HG03439 (cell line): ENCODE measurements around the gene WWC2.
"Not testable (repeated sequence)": the region's sequence is repeated elsewhere in the genome, so short reads cannot be mapped to it uniquely, and the experiment has no call there.

ENCODE experiments used
- ATAC-seq: cut with Tn5 transposase; IDR thresholded peaks from one replicate; pipeline ENCODE4 v1.9.1; 2021; ENCODE audit warnings: mild to moderate bottlenecking, moderate library complexity; ENCODE audit not compliant: unreplicated experiment

Gene WWC2

DNA sequence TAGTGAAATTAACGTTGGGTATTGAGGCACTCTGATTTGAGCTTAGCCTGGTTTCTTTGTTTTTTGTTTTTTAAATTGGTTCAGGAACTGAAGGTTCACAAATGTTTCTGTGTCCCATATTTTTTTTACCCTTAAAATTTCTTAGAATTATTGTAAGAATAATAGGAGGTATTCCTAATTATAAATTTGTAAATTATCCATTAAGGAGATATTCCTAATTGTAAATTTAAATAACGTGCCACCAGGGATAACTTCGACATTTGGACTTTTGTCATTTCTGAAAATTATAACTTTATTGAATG is 1.2 kb downstream of the WWC2 start:
- no peak for ATAC-seq

DNA sequence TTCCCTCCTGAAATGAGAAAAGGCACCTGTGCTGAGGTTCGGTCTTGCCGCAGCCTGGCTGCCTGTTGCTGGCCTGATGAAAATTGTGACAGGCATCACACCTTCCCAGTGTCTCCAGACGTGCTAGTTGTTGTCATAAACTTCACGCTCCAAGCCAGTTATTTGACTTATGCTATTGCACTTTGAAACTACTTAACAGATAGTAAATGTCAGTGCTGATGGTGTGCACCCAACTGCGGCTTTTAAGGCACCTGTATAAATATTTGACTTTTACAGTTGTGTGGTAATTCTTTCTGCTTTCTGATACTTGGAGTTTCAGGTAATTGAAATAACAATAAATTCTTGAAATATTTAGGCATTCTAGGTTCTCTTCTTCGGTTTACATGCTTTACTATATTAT is 1.8 kb downstream of the WWC2 start:
- no peak for ATAC-seq

DNA sequence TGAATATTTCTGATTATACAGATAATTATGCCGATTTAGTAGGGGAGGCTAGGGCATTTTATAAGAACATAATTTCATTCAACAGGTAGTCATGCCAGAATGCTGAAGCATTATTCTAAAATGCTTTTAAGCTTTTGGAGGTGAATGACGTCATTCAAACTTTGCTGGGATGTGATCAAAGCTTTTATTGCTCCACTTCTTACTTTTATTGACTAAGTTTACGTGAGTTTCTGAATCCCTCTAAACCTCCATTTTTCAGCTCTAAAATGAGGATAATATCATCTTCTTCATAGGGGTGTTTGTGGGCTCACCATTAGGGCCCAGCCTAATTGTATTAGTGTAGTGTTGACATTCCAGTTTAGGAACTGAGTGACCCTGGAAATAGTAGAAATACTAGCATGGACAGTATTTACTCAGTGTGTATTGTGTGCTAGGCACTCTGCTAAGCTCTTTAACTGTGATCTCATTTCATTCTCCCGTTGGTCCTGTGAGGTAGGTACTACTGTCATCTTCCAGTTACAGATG is 3.0 kb downstream of the WWC2 start:
- ATAC-seq, result no peak

DNA sequence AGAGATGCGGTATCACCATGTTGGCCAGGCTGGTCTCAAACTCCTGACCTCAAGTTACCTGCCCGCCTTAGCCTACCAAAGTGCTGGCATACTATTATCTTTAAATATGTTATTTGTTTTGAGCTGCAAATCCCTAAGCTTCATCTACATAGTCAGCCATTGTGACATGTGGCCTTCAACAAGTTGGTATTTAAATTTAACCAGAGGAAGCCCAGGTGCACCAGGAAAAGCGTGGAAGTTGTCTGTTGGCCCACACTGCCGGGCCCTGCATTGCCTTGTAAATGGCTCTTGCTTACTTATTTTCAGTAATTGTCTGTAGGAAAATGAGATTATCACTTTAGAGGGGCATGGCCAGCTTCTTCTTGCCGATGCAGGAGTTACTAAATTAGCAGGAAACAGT is 6.0 kb downstream of the WWC2 start:
- ATAC-seq, result no peak

DNA sequence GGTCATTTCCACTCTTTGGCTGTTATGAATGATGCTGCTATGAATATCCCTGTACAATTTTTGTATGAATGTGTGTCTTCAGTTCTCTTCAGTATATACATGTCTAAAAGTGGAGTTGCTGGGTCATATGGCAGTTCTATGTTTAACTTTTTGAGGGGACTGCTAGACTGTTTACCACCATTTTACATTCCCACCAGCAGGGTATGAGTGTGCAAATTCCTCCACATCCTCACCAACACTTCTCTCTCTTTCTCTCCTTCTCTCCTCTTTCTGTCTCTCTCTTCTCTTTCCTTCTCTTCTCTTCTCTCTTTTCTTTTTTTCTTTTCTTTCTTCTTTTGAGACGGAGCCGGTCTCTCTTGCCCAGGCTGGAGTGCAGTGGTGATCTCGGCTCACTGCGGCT is 7.8 kb downstream of the WWC2 start:
- ATAC-seq, result no peak

DNA sequence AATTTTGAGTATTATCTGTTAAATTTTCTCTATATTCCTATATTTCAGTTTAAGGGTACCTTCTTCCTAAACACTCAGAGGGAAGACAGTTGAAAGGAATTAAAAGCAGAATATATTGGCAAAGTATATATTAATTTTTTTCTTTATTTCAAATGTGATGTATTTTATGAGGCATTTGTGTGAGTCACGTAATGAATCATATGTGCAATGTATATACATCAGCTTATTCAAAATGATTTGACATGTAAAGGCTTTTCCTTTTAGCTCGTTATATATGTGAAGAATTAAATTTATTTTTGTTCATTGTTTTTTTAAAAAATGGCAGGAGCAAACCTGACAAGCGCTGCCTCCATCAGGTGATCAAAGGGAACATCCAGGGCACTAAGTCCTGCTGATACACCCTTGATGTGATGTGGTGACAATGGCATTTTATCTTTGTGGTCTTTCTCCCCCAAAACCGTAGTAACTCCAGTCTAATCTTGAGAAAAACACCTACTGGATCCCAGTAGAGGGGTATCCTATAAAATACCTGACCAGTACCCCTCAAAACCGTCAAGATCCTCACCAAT is 8.9 kb downstream of the WWC2 start:
- no peak for ATAC-seq

DNA sequence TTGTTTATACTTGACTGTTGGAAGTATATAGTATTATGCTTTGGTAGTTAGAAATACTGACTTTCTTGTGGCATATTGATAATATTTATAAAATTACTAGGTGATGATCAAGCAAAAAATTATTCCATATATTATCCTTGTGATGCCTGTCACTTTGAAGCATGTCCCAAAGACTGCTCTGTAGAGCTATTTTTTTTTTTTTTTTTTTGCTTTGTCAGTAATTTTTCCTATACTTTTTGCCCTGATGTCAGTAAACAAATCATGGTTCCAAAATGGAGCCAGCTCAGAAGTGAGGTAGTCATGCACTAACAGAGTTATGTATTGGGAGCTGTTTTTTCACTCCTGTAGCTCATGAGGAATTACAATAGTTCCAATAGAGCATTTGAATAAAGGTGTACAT is 11.2 kb downstream of the WWC2 start:
- no peak for ATAC-seq

DNA sequence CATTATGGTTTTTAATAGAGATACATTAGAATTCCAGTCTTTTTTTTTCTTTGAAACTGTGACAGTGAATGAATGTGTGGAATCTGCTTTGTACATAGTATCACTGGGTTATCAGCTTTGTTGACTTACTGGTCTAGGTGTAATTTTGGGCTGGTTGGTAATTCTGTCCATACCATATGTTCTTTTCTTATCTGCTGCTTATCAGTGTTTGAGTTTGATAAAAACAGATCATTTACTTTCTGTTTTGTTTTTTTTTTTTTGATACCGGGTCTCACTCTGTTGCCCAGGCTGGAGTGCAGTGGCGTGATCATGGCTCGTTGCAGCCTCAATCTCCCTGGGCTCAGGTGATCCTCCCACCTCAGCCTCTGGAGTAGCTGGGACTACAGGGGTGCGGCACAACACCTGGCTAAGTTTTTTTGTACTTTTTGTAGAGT is 12.4 kb downstream of the WWC2 start:
- no peak for ATAC-seq

DNA sequence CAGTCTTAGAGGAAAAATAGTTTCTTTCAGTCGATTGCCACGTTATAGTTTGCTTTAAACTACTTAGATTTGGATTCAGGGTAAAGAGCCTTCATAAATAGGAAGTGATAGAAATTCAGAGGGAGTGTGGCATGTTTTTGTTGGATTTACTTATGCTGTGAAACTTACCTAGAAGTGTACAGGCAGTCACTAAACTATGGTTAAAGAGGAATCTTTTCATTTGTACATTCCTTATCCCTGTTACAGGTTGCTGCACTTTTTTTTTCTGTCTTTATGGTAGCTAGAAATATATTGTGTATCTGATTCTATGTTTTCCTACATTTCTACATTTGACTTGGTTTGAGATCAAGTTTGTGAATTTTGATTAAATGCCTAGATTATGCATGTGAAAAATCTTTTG is 19.1 kb downstream of the WWC2 start:
- ATAC-seq, result no peak

DNA sequence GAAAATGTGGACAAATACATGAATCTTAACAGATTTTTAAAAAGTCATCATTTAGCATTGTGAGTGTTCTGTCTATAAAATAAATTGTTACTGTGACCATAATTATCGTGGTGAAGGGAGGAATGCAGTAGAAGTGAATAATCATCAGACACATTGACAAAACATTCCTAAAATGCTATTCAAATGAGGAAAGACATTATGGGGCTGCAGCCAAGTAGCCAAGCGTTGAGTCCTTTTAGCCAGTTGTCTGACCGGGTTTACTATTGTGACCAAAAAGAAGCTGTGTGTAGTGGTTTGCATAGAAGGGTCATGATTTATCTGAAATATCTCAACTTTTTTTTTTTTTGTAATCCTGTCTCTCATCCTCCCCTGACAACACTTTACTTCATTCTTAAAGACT is 19.5 kb downstream of the WWC2 start:
- no peak for ATAC-seq

DNA sequence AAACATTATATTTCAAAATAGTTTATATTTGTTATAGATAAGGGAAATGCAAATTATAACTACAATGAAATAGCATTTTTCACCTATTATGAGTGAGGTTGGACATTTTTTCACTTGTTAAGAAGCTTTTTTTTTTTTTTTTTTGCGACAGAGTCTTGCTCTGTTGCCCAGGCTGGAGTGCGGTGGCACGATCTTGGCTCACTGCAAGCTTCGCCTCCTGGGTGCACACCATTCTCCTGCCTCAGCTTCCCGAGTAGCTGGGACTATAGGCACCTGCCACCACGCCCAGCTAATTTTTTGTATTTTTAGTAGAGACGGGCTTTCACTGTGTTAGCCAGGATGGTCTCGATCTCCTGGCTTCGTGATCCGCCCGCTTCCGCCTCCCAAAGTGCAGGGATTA is 22.6 kb downstream of the WWC2 start:
- ATAC-seq, result not testable (repeated sequence)

DNA sequence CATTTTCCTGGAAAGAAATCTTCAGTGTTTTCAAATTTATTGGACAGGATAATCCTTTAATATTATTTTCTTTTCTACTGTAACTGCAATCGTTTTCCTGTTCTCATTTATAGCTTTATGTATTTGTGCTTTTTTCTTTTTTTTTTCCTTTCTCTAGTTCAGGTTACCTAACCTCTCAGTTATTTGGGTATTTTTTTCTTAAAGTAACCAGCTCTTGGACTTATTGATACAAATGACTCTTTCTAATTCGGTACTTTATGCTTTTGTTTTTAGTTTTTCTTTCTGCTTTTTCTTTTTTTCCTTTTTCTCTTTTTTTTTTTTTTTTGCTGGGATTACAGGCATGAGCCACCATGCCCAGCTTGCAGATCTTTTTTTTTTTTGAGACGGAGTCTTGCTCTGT is 25.2 kb downstream of the WWC2 start:
- no peak for ATAC-seq

DNA sequence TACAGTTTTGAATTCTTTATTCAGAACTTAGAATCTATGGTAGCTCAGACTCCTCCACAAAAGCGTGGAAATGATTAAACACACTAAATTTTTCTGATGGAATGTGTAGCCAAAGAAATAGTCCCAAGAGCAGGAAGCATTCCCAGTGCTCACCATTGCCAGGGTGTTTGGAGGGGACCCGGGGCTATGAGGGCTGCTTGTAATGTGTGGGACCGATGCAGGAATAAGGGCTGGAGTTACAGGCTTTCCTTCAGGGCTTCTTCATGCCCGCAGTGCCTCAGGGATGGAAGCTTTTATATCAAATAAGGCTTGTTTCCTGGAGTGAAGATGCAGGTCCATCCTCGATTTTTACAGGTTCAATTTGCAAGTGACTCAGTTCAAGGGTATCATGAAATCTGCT is 25.8 kb downstream of the WWC2 start:
- no peak for ATAC-seq

DNA sequence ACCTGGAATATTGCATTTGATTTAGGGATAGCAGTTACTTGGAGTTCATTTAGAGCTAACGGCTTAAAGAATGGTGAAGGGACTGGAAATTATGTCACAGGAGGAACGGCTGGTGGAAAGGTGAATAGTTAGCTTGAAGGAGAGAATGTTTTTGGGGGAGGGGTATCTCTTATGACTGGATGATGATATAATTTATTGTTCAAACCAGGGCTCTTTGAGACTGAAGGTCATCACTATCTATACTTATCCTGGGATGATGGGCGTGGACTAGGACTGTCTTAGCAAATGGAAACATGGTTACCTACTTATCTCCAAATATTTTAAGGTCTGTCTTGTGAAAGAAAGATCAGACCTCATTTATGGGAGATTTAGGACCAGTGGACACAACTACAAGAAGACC is 30.1 kb downstream of the WWC2 start:
- no peak for ATAC-seq

DNA sequence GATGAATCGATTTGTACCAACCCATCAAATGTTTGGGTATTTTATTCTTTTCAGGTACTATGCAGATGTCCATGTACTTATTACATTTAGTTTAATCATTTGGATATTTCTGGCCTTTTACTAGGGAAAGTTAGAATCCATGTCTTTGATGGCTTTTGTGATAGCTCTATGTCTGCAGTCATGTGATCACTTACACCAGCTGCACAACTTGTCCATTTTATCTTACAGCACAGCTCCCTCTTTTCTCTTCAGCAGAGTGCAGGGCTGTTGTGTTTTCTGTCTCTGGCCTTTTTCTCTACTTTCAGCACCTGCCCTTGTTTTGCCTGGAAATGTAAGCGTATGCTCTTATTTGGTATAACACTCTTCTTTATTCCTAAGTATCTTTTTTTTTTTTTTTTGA is 30.6 kb downstream of the WWC2 start:
- ATAC-seq, result no peak

DNA sequence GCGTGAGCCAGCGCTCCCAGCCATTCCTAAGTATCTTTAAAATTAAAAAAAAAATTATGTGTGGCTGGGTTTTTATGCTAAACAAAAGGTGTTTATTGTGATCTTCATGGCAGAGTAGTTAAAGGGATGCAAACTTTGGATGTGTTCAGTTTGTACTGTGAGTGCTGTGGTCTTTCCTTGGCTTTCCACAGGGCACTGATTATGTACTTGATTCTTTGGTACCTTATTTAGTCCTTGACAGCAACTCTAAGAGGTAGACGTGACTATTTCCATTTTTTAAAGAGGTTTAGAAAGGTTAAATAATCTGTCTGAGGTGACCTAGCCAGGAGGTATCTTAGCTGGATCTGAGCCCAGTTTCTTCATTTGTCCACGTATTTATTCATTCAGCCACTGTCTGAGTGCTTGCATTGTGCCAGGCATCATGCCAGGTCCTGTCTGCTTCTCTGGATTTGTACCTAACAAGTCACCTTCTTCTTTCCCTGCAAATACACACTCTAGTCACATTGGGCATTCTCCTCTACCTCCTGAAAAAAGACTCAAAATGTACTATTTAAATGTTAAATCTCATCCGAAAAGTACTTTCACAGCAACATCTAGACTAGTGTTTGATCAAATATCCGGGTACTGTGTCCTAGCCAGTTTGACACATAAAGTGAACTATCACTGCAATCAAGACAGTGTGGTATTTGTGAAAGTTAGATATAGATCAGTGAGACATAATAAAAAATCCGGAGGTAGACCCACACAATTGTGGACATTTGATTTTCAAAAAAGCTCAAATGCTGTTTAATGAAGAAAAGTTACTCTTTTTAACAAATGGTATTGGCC is 31.5 kb downstream of the WWC2 start:
- no peak for ATAC-seq

DNA sequence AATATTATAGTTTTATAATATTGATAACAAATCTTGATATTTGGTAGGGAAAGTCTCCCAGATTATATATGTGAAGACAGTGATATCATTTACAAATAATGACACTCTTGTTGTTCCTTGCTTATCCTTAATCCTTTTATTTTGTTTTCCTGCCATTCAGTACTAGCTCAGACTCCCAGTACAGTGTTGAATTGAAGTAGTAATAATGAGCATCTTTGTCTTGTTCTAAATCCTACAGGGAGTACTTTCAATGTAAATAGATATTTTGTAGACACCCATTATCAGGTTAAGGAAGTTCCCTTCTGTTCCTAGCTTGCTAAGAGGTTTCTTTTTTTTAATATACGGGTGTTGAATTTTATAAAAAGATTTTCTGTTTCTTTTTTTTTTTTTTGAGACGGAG is 33.0 kb downstream of the WWC2 start:
- ATAC-seq, result no peak

DNA sequence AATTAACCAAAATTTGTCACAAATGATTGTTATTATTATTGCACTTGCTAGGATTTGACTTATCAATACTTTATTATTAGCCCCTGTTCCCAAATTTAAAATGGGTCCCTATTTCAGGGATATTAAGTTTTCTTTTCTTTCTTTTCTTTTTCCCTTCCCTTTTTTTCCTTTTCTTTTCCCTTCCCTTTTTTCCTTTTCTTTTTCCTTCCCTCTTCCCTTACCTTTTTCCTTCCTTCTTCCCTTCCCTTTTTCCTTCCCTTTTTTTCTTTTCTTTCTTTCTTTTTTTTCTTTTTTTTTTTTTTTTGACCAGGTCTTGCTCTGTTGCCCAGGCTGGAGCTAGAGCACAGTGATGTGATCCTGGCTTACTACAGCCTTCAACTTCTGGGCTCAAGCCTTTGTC is 33.8 kb downstream of the WWC2 start:
- no peak for ATAC-seq

DNA sequence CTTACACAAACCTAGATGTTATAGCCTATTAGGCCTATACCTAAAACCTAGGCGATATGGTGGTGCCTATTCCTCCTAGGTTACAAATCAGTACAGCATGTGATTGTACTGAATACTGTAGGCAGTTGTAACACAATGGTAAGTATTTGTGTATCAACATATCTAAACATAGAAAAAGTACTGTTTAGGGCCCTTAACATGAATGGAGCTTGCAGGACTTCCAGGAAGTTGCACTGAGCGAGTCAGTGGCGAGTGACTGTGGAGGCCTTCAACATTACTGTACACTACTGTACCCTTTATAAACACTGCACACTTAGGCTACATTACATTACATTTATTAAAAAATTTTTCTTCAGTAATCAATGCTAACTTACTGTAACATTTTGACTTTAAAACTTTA is 37.8 kb downstream of the WWC2 start:
- no peak for ATAC-seq

DNA sequence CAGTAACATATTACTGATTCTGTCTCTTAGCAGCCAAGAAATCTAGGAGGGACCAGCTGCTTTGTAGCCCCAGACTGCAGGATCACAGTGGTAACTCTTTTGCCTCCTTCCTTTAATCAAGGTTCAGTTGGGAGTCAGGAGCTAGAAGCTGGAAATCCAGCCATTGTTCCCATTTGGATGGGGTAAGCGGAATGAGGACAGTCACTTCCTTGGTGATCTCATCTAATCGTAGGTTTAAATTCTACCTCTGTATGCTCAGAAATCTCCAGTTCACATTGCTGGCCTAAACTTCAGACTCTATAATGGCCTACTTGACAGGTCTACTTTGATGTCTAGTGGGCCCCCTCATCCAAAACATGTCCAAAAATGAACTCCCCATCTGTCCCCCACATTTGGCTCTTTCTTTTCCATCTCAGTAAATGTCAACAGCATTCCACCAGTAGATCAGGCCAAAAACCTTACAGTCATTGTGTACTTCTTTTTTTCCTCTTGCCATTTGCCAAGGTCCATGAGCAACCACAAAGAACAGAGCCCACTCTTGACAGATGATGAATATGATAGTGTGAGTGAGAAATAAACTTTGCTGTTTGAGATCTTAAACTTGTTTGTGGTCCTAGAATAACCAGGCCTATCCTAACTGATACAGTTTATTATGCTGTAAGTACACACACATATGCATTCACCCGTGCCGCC is 40.1 kb downstream of the WWC2 start:
- ATAC-seq, result no peak

DNA sequence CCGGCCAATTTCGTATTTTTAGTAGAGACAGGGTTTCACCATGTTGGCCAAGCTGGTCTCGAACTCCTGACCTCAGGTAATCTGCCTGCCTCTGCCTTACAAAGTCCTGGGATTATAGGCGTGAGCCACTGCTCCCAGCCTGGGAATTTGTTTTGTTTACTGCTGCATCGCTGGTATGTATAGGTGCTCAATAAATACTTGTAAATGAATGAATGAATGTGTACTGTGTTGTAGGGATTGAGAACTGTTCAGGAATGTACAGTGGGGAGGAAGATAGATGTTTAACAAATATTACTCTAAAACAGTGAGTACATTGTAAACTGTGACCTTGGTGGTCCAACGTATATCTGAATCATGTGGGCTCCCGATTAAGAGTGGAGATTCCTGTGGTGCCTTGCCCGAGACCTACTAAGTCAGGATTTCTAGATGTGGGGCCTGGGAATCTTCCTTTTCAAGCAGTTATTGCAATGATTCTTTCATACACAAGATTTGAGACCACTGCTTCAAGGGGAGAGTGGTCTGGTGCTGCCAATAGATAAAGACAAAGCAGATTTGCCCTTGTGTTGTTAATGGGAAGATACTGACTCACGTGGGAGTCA is 41.0 kb downstream of the WWC2 start:
- no peak for ATAC-seq

DNA sequence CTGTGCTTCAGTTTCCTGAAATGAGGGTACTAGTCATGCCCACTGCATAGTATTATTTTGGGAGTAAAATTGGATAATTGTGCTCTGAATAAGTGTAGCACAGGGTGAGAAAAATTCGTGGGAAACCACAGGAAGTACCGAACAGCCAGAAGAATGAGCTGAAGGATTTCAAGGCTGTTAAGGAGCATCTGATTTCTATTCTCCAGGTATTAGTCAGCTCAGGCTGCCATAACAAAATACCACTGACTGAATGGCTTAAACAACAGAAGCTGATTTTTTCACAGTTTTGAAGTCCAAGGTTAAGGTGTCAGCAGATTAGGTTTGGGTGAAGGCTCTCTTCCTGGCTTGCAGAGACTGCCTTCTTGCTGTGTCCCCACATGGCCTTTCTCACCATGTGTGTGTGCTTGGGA is 41.9 kb downstream of the WWC2 start:
- ATAC-seq, result no peak
